HFFc6 (cell line): ENCODE measurements around the gene AGPAT2. TPM values are rescaled to one million over a fixed set of nuclear protein-coding genes. Genes with fewer than 3 reads are reported as not detected.

Source experiments
- DNase-seq: peaks from one replicate; pipeline ENCODE4 v3.0.0-alpha.2; 2018
- H3K27ac Mint-ChIP-seq: 2 replicates; pipeline ENCODE4 v1.8.0; 2020; ENCODE audit warnings: mild to moderate bottlenecking, mixed read lengths
- H3K27me3 Mint-ChIP-seq: 2 replicates; pipeline ENCODE4 v1.8.0; 2021; ENCODE audit warnings: mild to moderate bottlenecking, moderate library complexity, mixed read lengths; ENCODE audit not compliant: insufficient read depth
- H3K36me3 Mint-ChIP-seq: 2 replicates; pipeline ENCODE4 v1.8.0; 2021; ENCODE audit warnings: low read depth, mixed read lengths
- H3K4me1 Mint-ChIP-seq: 2 replicates; pipeline ENCODE4 v1.8.0; 2020; ENCODE audit warnings: low read depth, mixed read lengths
- H3K4me3 Mint-ChIP-seq: 2 replicates; pipeline ENCODE4 v1.8.0; 2020; ENCODE audit warnings: mild to moderate bottlenecking, moderate library complexity, mixed read lengths
- H3K9me3 Mint-ChIP-seq: 2 replicates; pipeline ENCODE4 v1.8.0; 2020; ENCODE audit warnings: mild to moderate bottlenecking, mixed read lengths
- CTCF ChIP-seq: fragments of 200-600 bp; sonication (generic); IDR thresholded peaks from 2 replicates; pipeline ENCODE4 v1.5.0; 2021; ENCODE audit warnings: antibody characterized with exemption, mild to moderate bottlenecking
- total RNA-seq, 6 experiments: library from RNA; stranded (reverse); fragmentation: NEBNext Ultra II Directional; extraction: Animal tissue kit (Norgen Biotek cat#: 25700); gene quantifications; 2 replicates in 1 of 6; 3 replicates in 5 of 6; pipeline ENCODE4 v1.2.3, GENCODE V29; 2021

Gene AGPAT2
- total RNA-seq, 6 experiments from 2014 or later, result 48.7 to 58.4 (median 54.8) TPM

DNA sequence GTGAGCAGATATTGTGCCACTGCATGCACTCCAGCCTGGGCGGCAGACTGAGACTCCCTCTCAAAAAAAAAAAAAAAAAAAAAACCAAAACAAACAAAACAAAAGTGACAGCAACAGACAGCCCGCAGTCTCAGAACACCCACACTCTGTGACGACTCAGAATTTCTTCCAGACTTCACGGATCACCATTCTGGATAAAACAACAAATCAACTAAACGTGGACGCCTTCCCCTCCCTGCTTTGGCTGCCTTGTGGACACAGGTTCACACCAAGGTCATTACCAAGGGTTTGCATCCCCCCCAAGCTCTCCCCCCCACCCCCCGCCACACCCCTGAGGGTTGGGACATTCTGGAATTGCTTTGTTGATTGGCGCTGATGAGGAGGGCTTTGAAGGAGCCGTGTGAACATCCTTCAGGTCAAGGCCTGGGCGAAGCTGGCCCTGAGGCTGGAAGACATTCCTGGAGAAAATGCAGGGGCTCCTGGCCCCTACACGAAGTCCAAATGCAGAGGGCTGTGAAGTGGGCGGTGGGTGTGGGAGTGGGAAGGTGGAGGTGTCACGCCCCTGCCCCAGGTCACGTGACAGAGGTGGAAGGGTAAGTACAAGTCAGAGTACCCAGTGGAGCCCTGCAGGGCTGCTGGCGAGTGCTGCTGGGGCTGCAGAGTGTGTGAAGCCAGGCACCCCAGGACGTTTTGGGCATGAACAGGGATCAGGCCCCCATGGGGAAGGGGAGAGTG is 45.4 kb upstream of the AGPAT2 start:
- Mint-ChIP-seq H3K4me1 (peaks cover 9% of the 10 kb centered on the region; the same call in 1 of the 2 replicates), H3K9me3 (peaks cover 1% of the 10 kb centered on the region; the same call in 1 of the 2 replicates), H3K4me3 (no peak overlapping the region), H3K27ac (no peak overlapping the region), H3K27me3 (peaks cover 8% of the 10 kb centered on the region), H3K36me3 (0 out of 2 replicates have a peak, but pooled peaks cover under 1% of the 10 kb centered on the region)
- no peak for TF ChIP-seq CTCF
- no peak for DNase-seq

GRCh38 chr9:136729926-136730325 is 42.7 kb upstream of the AGPAT2 start:
- peaks cover 15% of the 10 kb centered on the region for H3K36me3 Mint-ChIP-seq
- no peak for TF ChIP-seq CTCF
- peaks cover 5% of the 10 kb centered on the region; the same call in 1 of the 2 replicates for H3K9me3 Mint-ChIP-seq
- H3K27ac Mint-ChIP-seq, result no peak overlapping the region
- peaks cover 12% of the 10 kb centered on the region for H3K27me3 Mint-ChIP-seq
- DNase-seq, result no peak
- peaks cover 25% of the 10 kb centered on the region for H3K4me1 Mint-ChIP-seq
- peak overlapping the region; percentile 11; the same call in 1 of the 2 replicates for H3K4me3 Mint-ChIP-seq

DNA sequence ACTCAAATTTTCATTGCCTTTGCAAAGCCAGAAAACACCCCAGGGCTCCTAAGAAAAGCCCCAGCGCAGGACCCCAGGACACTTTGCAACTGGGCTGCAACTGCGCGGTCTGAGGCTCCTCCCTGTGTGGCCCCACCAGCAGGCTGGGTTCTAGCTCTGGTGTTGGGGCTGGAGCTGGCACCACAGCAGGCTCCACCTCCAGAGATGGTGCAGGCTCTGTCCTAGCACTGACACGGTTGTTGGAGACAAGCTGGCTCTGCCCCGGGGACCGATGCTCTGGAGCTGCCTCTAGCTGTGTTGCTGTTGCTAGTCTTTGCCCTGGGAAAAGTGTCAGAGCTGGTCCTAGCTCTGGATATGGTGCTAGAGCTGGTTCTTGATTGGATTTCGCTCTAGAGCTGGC is 41.9 kb upstream of the AGPAT2 start:
- peaks cover 12% of the 10 kb centered on the region for H3K27me3 Mint-ChIP-seq
- DNase-seq, result no peak
- no peak overlapping the region for H3K27ac Mint-ChIP-seq
- TF ChIP-seq CTCF, result no peak
- peaks cover 21% of the 10 kb centered on the region for H3K36me3 Mint-ChIP-seq
- peaks cover 5% of the 10 kb centered on the region; the same call in 1 of the 2 replicates for H3K9me3 Mint-ChIP-seq
- H3K4me1 Mint-ChIP-seq, result peaks cover 30% of the 10 kb centered on the region
- peak overlapping the region; percentile 74 for H3K4me3 Mint-ChIP-seq

DNA sequence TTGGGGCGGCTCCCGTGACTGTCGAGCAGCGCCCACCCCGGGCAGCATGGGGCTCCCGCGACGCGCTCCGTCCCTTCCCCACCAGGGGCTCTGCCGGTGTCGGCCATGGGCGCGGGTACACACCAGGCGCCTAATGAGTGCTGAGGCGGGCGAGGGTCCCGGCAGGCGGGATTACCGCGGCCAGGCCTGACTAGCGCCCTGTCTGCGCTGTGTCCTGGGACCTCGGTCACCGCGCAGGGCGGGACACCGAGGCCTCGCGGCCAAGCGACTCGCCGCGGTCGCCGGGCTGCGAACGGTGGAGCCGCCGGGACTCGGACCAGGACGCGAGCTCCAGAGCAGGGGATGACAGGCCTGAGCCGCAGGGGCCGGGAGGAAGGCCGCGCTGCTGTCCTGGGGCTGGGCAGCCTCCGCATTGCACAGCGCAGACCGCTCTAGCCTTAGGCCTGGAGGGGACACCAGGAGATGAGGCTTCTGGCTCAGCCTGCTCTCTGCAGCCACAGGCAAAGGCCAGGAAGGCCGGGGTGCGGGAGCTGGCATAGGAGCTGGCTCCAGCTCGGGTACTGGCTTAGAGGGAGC is 41.4 kb upstream of the AGPAT2 start:
- H3K4me3 Mint-ChIP-seq, result peak overlapping the region; percentile 74
- peaks cover 5% of the 10 kb centered on the region; the same call in 1 of the 2 replicates for H3K9me3 Mint-ChIP-seq
- peaks cover 26% of the 10 kb centered on the region for H3K36me3 Mint-ChIP-seq
- peaks cover 35% of the 10 kb centered on the region for H3K4me1 Mint-ChIP-seq
- no peak for TF ChIP-seq CTCF
- H3K27ac Mint-ChIP-seq, result no peak overlapping the region
- H3K27me3 Mint-ChIP-seq, result peaks cover 11% of the 10 kb centered on the region
- peak; percentile 27 for DNase-seq

- peak; percentile 88 for DNase-seq
- peak overlapping the region; percentile 99 for H3K4me3 Mint-ChIP-seq
- peaks cover 5% of the 10 kb centered on the region; the same call in 1 of the 2 replicates for H3K9me3 Mint-ChIP-seq
- peak; percentile 99 for TF ChIP-seq CTCF
- peaks cover 11% of the 10 kb centered on the region for H3K27me3 Mint-ChIP-seq
- H3K27ac Mint-ChIP-seq, result no peak overlapping the region
- H3K36me3 Mint-ChIP-seq, result peaks cover 29% of the 10 kb centered on the region
- peaks cover 37% of the 10 kb centered on the region for H3K4me1 Mint-ChIP-seq
These were observed 40.9 kb upstream of the AGPAT2 start for GRCh38 chr9:136728080-136728547.
